CD4-positive, alpha-beta T cell treated with Interleukin-4 for 1 hour (primary cell): ENCODE results near the gene SHBG.
"Not testable (repeated sequence)": the region's sequence is repeated elsewhere in the genome, so short reads cannot be mapped to it uniquely, and the experiment has no call there.

Experiments used
- DNase-seq, 2 donors: peaks; one replicate each; pipeline ENCODE4 v3.0.0-alpha.2; 2020 to 2022

Gene SHBG

GRCh38 chr17:7611635-7612293 lies 18.2 kb upstream of the SHBG start:
- DNase-seq, result no peak

- no peak for DNase-seq
Observed at GRCh38 chr17:7612294-7612640, 17.7 kb upstream of the SHBG start.

- DNase-seq, result no peak
Observed at GRCh38 chr17:7613769-7614424, 16.0 kb upstream of the SHBG start.

GRCh38 chr17:7614425-7615264 lies 15.3 kb upstream of the SHBG start, which contains the start of gene FXR2:
TSS of gene FXR2 (minus strand) at chr17:7614897. CDS start at chr17:7614532, 365 bp downstream.
- peak; percentile 100 for DNase-seq

GRCh38 chr17:7615265-7615747 lies 14.6 kb upstream of the SHBG start:
- no peak for DNase-seq

GRCh38 chr17:7618608-7619007 lies 11.3 kb upstream of the SHBG start:
- DNase-seq, result no peak

GRCh38 chr17:7620835-7621234 lies 9.1 kb upstream of the SHBG start:
- no peak for DNase-seq

- no peak for DNase-seq
Observed at GRCh38 chr17:7623661-7624060, 6.3 kb upstream of the SHBG start.

GRCh38 chr17:7625749-7626148 lies 4.2 kb upstream of the SHBG start:
- not testable (repeated sequence) for DNase-seq

GRCh38 chr17:7626307-7626706 lies 3.6 kb upstream of the SHBG start:
- peak in 1 of 2 donors; percentile 38 for DNase-seq

- no peak for DNase-seq
Observed at GRCh38 chr17:7626956-7627249, 3.0 kb upstream of the SHBG start.

- peak; percentile 91 to 92 for DNase-seq
Observed at GRCh38 chr17:7627250-7628121, 2.4 kb upstream of the SHBG start, which contains the start of gene SAT2. TSS of gene SAT2 (minus strand) at chr17:7627821. CDS start at chr17:7627635, 186 bp downstream.

GRCh38 chr17:7631398-7632380 lies 1.8 kb downstream of the SHBG start:
- no peak for DNase-seq

GRCh38 chr17:7632492-7632894 lies 2.6 kb downstream of the SHBG start:
- DNase-seq, result peak; percentile 52 to 56

- no peak for DNase-seq
Observed at GRCh38 chr17:7633093-7633492, 3.2 kb downstream of the SHBG start.

GRCh38 chr17:7634384-7634783 lies 4.4 kb downstream of the SHBG start:
- DNase-seq, result no peak

GRCh38 chr17:7636163-7636562 lies 6.2 kb downstream of the SHBG start:
- DNase-seq, result no peak

GRCh38 chr17:7640783-7641182 lies 10.8 kb downstream of the SHBG start:
- DNase-seq, result no peak

GRCh38 chr17:7641635-7642034 lies 11.7 kb downstream of the SHBG start:
- DNase-seq, result peak in 1 of 2 donors; percentile 34

GRCh38 chr17:7644775-7645174 lies 14.8 kb downstream of the SHBG start:
- peak in 1 of 2 donors; percentile 49 for DNase-seq

GRCh38 chr17:7646457-7646856 lies 16.5 kb downstream of the SHBG start:
- DNase-seq, result no peak
